ENCODE measurements around the gene PPT1. TPM values are rescaled to one million over a fixed set of nuclear protein-coding genes. Genes with fewer than 3 reads are reported as not detected.

Gene PPT1
- polyA plus RNA-seq, 1 of the 3 experiments (the other 2 are of a cell fraction) = 26.0 TPM

DNA sequence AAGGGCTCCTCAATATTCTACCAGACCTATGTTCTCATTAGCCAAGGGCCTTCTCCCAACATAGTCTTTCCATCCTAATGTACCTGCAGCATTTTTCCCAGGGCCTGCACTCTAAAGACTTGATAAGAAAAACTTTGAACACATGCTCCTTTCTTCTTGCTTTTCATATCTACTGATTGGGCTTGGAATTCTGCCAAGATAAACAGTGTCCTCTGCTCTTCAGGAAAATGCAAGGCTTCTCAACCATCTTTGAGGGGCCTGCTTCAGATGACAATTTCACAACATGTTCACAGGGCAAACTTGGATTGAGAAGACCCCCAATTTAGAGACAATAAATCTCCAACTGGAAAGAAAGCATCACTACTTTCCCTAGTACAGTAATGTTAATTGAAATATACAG lies 25.8 kb upstream of the PPT1 start (continued):
- TF ChIP-seq CHD2 (IDR thresholded peaks at IDR 0.05; ENCODE audit: low read length, partially characterized antibody) = no peak
- no peak for TF ChIP-seq SIN3A (IDR thresholded peaks at IDR 0.05; ENCODE audit: borderline replicate concordance, low read depth, low read length)

DNA sequence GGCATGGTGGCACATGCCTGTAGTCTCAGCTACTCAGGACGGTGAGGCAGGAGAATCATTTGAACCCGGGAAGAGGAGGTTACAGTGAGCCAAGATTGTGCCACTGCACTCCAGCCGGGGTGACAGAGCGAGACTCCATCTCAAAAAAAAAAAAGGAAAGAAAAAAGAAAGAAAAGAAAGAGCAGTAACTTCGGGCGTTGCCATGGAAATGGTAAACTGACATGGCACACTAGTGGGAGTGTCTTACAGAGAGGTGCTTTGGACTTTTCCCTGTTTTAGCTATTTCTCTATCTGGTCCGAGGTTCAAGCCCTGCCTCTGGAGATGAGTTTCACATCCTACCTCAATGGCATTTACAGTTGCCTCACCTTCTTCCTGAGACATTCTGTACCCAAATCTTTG lies 23.1 kb upstream of the PPT1 start:
- H3K36me3 ChIP-seq (replicated peaks in 1 of 2; ENCODE audit: control insufficient read depth in 1 of 2, insufficient read depth in 2 of 2, low read length in 1 of 2) = no peaks in the 10 kb centered on the region
- ChIA-PET POLR2A (no interaction called here), CTCF (interaction anchor here (1.9 kb wide), 1 partner anchor 33 kb away, joined by 8 read pairs; no protein-coding TSS in a partner anchor)
- H2AFZ ChIP-seq (ENCODE audit: low read depth) = no peak overlapping the region
- H4K20me1 ChIP-seq (ENCODE audit: insufficient read depth) = no peaks in the 10 kb centered on the region
- no peaks in the 10 kb centered on the region for H3K4me1 ChIP-seq (ENCODE audit: control insufficient read depth in 1 of 2, insufficient read depth in 2 of 2, low read depth in 1 of 2, low read length in 1 of 2)
- no peaks in the 10 kb centered on the region for H3F3A ChIP-seq (replicated peaks; ENCODE audit: insufficient read depth)
- no peaks in the 10 kb centered on the region for H3K9me2 ChIP-seq
- H3K27me3 ChIP-seq (ENCODE audit: insufficient read depth) = peaks cover 33% of the 10 kb centered on the region; the same call in 1 of the 2 replicates
- no peak overlapping the region for H3K27ac ChIP-seq (ENCODE audit: low read depth in 2 of 2, low read length in 1 of 2)
- DNase-seq = no peak
- no peaks in the 10 kb centered on the region for H3K79me2 ChIP-seq (ENCODE audit: insufficient read depth)
- no peak overlapping the region for H3K9ac ChIP-seq
- TF ChIP-seq ZBTB33 (IDR thresholded peaks at IDR 0.05; ENCODE audit: borderline replicate concordance, low read depth) (no peak), TEAD4 (IDR thresholded peaks at IDR 0.05; ENCODE audit: borderline replicate concordance, insufficient read depth) (no peak), IRF3 (IDR thresholded peaks at IDR 0.05; ENCODE audit: low read depth, low read length) (no peak), SIN3A (IDR thresholded peaks at IDR 0.05; ENCODE audit: borderline replicate concordance, low read depth, low read length) (no peak), MXI1 (IDR thresholded peaks at IDR 0.05; ENCODE audit: low read depth, low read length) (no peak), MEF2A (IDR thresholded peaks at IDR 0.05; ENCODE audit: borderline replicate concordance, low read depth) (no peak), FOSL2 (IDR thresholded peaks at IDR 0.05; ENCODE audit: borderline replicate concordance, low read depth) (no peak), FOXM1 (IDR thresholded peaks at IDR 0.05; ENCODE audit: low read depth) (no peak), TAF1 (IDR thresholded peaks at IDR 0.05; ENCODE audit: borderline replicate concordance, low read depth, low read length) (no peak), YY1 (IDR thresholded peaks at IDR 0.05; ENCODE audit: low read depth) (no peak), NFIC (IDR thresholded peaks at IDR 0.05; ENCODE audit: borderline replicate concordance) (no peak), CHD2 (IDR thresholded peaks at IDR 0.05; ENCODE audit: low read length, partially characterized antibody) (no peak), EZH2phosphoT487 (IDR thresholded peaks at IDR 0.05; ENCODE audit: borderline replicate concordance, low read depth) (no peak), MAX (IDR thresholded peaks at IDR 0.05; ENCODE audit: low read depth) (no peak), FOXJ3 (CRISPR knock-in tag; IDR thresholded peaks at IDR 0.05) (no peak), RCOR1 (IDR thresholded peaks at IDR 0.05; ENCODE audit: low read length) (no peak), USF2 (IDR thresholded peaks at IDR 0.05; ENCODE audit: borderline replicate concordance, low read depth, low read length) (no peak), TCF12 (IDR thresholded peaks at IDR 0.05) (no peak), NRF1 (IDR thresholded peaks at IDR 0.05; ENCODE audit: low read depth, low read length) (no peak)
- TF ChIP-seq, protein P1, sequence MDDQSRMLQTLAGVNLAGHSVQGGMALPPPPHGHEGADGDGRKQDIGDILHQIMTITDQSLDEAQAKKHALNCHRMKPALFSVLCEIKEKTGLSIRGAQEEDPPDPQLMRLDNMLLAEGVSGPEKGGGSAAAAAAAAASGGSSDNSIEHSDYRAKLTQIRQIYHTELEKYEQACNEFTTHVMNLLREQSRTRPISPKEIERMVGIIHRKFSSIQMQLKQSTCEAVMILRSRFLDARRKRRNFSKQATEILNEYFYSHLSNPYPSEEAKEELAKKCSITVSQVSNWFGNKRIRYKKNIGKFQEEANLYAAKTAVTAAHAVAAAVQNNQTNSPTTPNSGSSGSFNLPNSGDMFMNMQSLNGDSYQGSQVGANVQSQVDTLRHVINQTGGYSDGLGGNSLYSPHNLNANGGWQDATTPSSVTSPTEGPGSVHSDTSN (IDR thresholded peaks at IDR 0.05) = no peak
- no peak overlapping the region for H3K4me2 ChIP-seq
- no peak overlapping the region for H3K4me3 ChIP-seq (ENCODE audit: low read depth in 2 of 2, low read length in 1 of 2)
- no peaks in the 10 kb centered on the region for H3K9me3 ChIP-seq
- 22% methylated on average over 7 of the region's 7 CpGs for WGBS (ENCODE audit: low lambda C conversion rate)

Measured in SK-N-SH (cell line).